ENCODE measurements around the gene RBM41. TPM values are rescaled to one million over a fixed set of nuclear protein-coding genes. Genes with fewer than 3 reads are reported as not detected.

Gene RBM41
- total RNA-seq, 4 donors from 2014 or later = 9.9 to 16.0 (median 13.2) TPM

DNA sequence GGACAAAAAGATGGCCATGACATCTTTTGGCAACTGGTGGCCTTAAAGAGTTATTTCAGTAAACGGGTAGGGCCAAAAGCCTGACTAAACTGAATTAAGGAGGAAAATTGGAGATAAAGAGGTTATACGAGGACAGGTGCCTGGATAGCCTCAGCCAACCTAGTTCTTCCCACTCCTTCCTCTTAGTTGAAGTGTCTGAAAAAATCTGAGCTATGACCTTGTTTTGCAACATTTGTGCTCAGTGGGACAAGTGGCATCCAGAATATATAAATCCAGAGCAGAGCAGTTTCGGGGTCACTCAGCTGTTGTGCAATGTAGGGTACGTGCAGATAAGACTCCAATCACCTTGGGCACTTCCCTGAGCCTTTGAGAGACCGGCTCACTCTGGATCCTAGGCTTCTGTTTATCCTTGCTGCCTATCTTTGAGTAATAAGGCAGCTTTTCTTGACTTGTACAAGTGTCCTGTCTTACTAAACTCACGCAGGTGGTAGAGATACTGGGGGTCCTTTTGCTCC, 68.4 kb downstream of the RBM41 start:
- no peaks in the 10 kb centered on the region for H3K9me3 ChIP-seq
- no peaks in the 10 kb centered on the region for H3K36me3 ChIP-seq
- DNase-seq = no peak
- intact Hi-C loops (cut with DNase I; ENCODE audit: low total_unique reads) (no loop called here), in situ Hi-C loops (cut with MboI; ENCODE audit: low sequenced_read_pairs in 4 of 4) (no loop called here)
- ATAC-seq = no peak
- H3K4me1 ChIP-seq = no peaks in the 10 kb centered on the region
- peaks cover 0 to 9% (median 0%) of the 10 kb centered on the region in 3 donors for H3K27me3 ChIP-seq
- no peak overlapping the region for H3K4me3 ChIP-seq
- no peak overlapping the region for H3K27ac ChIP-seq
- TF ChIP-seq, protein P1, sequence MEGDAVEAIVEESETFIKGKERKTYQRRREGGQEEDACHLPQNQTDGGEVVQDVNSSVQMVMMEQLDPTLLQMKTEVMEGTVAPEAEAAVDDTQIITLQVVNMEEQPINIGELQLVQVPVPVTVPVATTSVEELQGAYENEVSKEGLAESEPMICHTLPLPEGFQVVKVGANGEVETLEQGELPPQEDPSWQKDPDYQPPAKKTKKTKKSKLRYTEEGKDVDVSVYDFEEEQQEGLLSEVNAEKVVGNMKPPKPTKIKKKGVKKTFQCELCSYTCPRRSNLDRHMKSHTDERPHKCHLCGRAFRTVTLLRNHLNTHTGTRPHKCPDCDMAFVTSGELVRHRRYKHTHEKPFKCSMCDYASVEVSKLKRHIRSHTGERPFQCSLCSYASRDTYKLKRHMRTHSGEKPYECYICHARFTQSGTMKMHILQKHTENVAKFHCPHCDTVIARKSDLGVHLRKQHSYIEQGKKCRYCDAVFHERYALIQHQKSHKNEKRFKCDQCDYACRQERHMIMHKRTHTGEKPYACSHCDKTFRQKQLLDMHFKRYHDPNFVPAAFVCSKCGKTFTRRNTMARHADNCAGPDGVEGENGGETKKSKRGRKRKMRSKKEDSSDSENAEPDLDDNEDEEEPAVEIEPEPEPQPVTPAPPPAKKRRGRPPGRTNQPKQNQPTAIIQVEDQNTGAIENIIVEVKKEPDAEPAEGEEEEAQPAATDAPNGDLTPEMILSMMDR (IDR thresholded peaks at IDR 0.05 in 4 of 5, conservative IDR thresholded peaks at IDR 0.05 in 1 of 5) = no peak
- TF ChIP-seq POLR2A (IDR thresholded peaks at IDR 0.05) = no peak

DNA sequence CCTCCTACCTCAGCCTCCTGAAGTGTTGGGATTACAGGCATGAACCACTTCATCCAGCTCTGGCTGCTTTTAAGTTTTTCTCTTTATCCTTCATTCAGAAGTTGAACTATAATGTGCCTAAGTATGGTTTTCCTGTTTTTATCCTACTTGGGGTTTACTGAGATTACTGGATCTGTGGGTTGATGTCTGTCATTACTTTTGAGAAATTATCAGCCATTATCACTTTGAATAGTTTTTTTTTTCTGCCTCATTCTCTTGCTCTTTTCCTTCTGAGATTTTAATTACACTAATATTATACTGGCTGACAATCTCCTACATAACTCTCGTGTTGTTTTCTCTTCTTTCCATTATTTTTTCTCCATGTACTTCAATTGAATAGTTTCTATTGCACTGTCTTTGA, 71.0 kb downstream of the RBM41 start:
- no peak for TF ChIP-seq POLR2A (IDR thresholded peaks at IDR 0.05)
- TF ChIP-seq, protein P1 (IDR thresholded peaks at IDR 0.05 in 4 of 5, conservative IDR thresholded peaks at IDR 0.05 in 1 of 5) = no peak
- no peaks in the 10 kb centered on the region for H3K9me3 ChIP-seq
- no peaks in the 10 kb centered on the region for H3K4me1 ChIP-seq
- H3K27ac ChIP-seq = no peak overlapping the region
- H3K27me3 ChIP-seq = peaks cover 0 to 9% (median 0%) of the 10 kb centered on the region in 3 donors
- no peaks in the 10 kb centered on the region for H3K36me3 ChIP-seq
- in situ Hi-C loops (cut with MboI; ENCODE audit: low sequenced_read_pairs in 4 of 4) = no loop called here
- no peak overlapping the region for H3K4me3 ChIP-seq
- no peak for ATAC-seq
- intact Hi-C loops (cut with DNase I; ENCODE audit: low total_unique reads) = no loop called here
- DNase-seq = no peak

DNA sequence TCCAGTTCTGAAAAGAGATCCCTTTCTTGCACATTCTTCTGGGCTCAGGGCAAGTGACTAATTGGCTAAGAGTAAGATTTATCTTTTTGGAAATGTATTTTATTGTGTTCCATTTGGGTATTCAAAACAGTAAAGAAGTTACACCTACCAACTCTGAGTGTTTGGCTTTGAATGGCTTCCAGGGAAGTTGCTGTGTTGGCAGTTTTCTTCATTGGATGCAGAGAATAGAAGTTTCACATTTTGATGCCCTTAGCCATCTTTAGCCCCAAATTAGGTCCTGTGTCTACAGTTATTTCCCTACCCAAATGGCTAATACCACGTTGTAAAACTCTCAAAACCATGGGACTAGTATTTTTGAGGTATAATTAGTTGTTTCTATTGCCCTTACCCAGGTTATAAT, 88.9 kb downstream of the RBM41 start:
- H3K36me3 ChIP-seq = no peaks in the 10 kb centered on the region
- no peaks in the 10 kb centered on the region for H3K4me1 ChIP-seq
- ATAC-seq (no peak), DNase-seq (no peak)
- no peaks in the 10 kb centered on the region for H3K9me3 ChIP-seq
- H3K27me3 ChIP-seq = no peaks in the 10 kb centered on the region
- no peak overlapping the region for H3K4me3 ChIP-seq
- no peak overlapping the region for H3K27ac ChIP-seq
- TF ChIP-seq, protein P1 (IDR thresholded peaks at IDR 0.05 in 4 of 5, conservative IDR thresholded peaks at IDR 0.05 in 1 of 5) = no peak
- TF ChIP-seq POLR2A (IDR thresholded peaks at IDR 0.05) = no peak
- intact Hi-C loops (cut with DNase I; ENCODE audit: low total_unique reads) = no loop called here
- in situ Hi-C loops (cut with MboI; ENCODE audit: low sequenced_read_pairs in 4 of 4) = no loop called here

DNA sequence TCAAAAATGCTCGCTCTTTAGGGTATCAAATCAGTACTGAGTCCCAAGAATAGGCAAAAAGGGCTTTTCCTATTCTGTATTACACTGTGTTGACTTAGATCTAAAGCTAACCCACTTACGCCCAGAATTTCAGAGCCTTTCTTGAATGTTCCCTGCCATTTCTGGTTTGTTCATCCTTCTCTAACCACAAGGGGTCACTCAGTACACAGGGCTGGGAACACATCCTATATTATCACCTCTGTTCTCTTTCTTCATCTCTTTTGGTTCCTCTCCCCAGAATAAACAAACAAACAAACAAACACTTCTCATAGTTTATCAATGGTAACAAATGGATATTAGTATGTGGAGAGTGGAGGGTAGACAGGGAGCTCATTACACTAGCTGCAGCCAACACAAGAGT, 93.1 kb downstream of the RBM41 start:
- no peak for TF ChIP-seq POLR2A (IDR thresholded peaks at IDR 0.05)
- TF ChIP-seq, protein P1 (IDR thresholded peaks at IDR 0.05 in 4 of 5, conservative IDR thresholded peaks at IDR 0.05 in 1 of 5) = no peak
- DNase-seq (no peak), ATAC-seq (no peak)
- no peaks in the 10 kb centered on the region for H3K36me3 ChIP-seq
- H3K4me3 ChIP-seq = no peak overlapping the region
- in situ Hi-C loops (cut with MboI; ENCODE audit: low sequenced_read_pairs in 4 of 4) = no loop called here
- intact Hi-C loops (cut with DNase I; ENCODE audit: low total_unique reads) = no loop called here
- H3K9me3 ChIP-seq = no peaks in the 10 kb centered on the region
- H3K27me3 ChIP-seq = peaks cover 0 to 2% (median 0%) of the 10 kb centered on the region in 3 donors
- no peaks in the 10 kb centered on the region for H3K4me1 ChIP-seq
- no peak overlapping the region for H3K27ac ChIP-seq

DNA sequence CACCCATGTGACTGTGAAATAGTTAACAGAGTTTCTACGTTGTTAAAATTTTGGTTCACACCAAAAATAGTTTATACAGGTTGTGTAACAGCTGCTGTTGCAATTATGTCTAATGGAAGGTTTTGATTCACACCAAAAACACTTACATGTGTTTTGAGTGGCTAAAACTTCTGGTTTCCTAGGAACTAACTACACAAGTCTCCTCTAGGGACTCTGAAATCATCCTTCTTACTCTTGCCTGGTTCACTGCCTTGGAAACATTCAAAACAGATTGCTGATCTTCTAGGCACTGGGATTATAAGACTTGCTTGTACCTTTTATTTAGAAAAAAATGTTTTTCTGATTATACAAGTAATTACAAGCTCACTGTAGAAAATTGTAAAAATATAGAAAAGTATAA, 103.7 kb downstream of the RBM41 start:
- intact Hi-C loops (cut with DNase I; ENCODE audit: low total_unique reads) = no loop called here

More for the DNA sequence above, 103.7 kb downstream of the RBM41 start:
- Histone ChIP-seq H3K4me1 (no peaks in the 10 kb centered on the region), H3K9me3 (no peaks in the 10 kb centered on the region), H3K27ac (no peak overlapping the region), H3K36me3 (no peaks in the 10 kb centered on the region), H3K27me3 (no peaks in the 10 kb centered on the region), H3K4me3 (no peak overlapping the region)
- in situ Hi-C loops (cut with MboI; ENCODE audit: low sequenced_read_pairs in 4 of 4) = loop anchor here in 1 of 4 donors (25.0 kb wide), 1 partner anchor 772 kb away; the partner anchor contains the start of genes NCBP2L and TSC22D3
- TF ChIP-seq, protein P1 (IDR thresholded peaks at IDR 0.05 in 4 of 5, conservative IDR thresholded peaks at IDR 0.05 in 1 of 5) = no peak
- TF ChIP-seq POLR2A (IDR thresholded peaks at IDR 0.05) = no peak
- DNase-seq (no peak), ATAC-seq (no peak)

Measured in gastrocnemius medialis (tissue), 4 donors.